HCT116 (cell line): ENCODE measurements around the gene INPP4A. TPM values are rescaled to one million over a fixed set of nuclear protein-coding genes. Genes with fewer than 3 reads are reported as not detected.

Experiments
- ATAC-seq: fragments of 200-7000 bp; cut with Tn5 transposase; 2 replicates; pipeline ENCODE4 v1.9.1; 2020; ENCODE audit warnings: mild to moderate bottlenecking, moderate library complexity
- BruUV-seq: library from RNA; stranded (reverse); fragments of 400-500 nt; replicated peaks from 2 replicates; lab custom pipeline; 2021; lab: Mats Ljungman, UMichigan
- CTCF ChIA-PET: fragments of 300-600 bp; sonication (Branson Sonifier 250); formaldehyde crosslinking; loops from one replicate; lab custom pipeline; 2021; ENCODE audit warnings: antibody characterized with exemption; lab: Charles Lee
- POLR2A ChIA-PET: fragments of 300-600, 350-600 bp; sonication (Branson Sonifier 250); formaldehyde crosslinking; loops from one replicate; lab custom pipeline; 2021; ENCODE audit warnings: antibody characterized with exemption; lab: Charles Lee
- RAD21 ChIA-PET, 2 experiments: fragments of 300-600 bp; sonication (Branson Sonifier 250); formaldehyde crosslinking; loops; one replicate each; lab custom pipeline; 2023; ENCODE audit warnings: low total read pairs in 2 of 2; ENCODE audit not compliant: uncharacterized antibody in 2 of 2, unreplicated experiment in 2 of 2, low non-redundant PET in 1 of 2; lab: Charles Lee
- DNase-seq: peaks from one replicate; pipeline ENCODE4 v3.0.0-alpha.2; 2010; ENCODE audit warnings: low read depth, low spot score
- H2AFZ ChIP-seq: fragments of 200-600 bp; shearing (Covaris generic), sonication (generic); 2 replicates; pipeline ENCODE4 v1.6.1; 2017; ENCODE audit warnings: low read depth, mixed run types, mixed read lengths, antibody characterized with exemption, low read length; ENCODE audit not compliant: poor library complexity, severe bottlenecking
- H3K27ac ChIP-seq: 2 replicates; pipeline ENCODE4 v1.5.1; 2012; ENCODE audit warnings: low read depth, low read length
- H3K27me3 ChIP-seq: fragments of 200-600 bp; sonication (generic); 2 replicates; pipeline ENCODE4 v1.6.1; 2016; ENCODE audit warnings: mixed run types, low read length, mixed read lengths; ENCODE audit not compliant: insufficient read depth
- H3K36me3 ChIP-seq, 2 experiments: fragments of 200-500 bp in 1 of 2; fragments of 200-600 bp in 1 of 2; sonication (Bioruptor generic) in 1 of 2; sonication (generic) in 1 of 2; 2 replicates each; pipeline versions ENCODE4 v1.5.1 to v1.6.1; 2014 to 2016; ENCODE audit warnings: low read length in 2 of 2, inconsistent platforms in 1 of 2, mixed read lengths in 1 of 2, mixed run types in 1 of 2; ENCODE audit not compliant: insufficient read depth in 2 of 2, control insufficient read depth in 1 of 2
- H3K4me1 ChIP-seq, 2 experiments: fragments of 200-600 bp in 1 of 2; sonication (generic) in 1 of 2; 2 replicates each; pipeline versions ENCODE4 v1.5.1 to v1.6.1; 2012 to 2017; ENCODE audit warnings: low read length in 2 of 2, inconsistent platforms in 1 of 2, mild to moderate bottlenecking in 1 of 2, mixed read lengths in 1 of 2, mixed run types in 1 of 2, moderate library complexity in 1 of 2; ENCODE audit not compliant: insufficient read depth in 2 of 2, control insufficient read depth in 1 of 2
- H3K4me2 ChIP-seq: fragments of 200-600 bp; sonication (generic); 2 replicates; pipeline ENCODE4 v1.6.1; 2017; ENCODE audit warnings: mixed run types, low read length, mixed read lengths
- H3K4me3 ChIP-seq, 2 experiments: fragments of 200-600 bp in 1 of 2; sonication (generic) in 1 of 2; replicated peaks in 1 of 2; 2 replicates each; pipeline ENCODE4 v1.5.1; 2011 to 2016; ENCODE audit warnings: low read length in 2 of 2, control low read depth in 1 of 2, low read depth in 1 of 2, mild to moderate bottlenecking in 1 of 2, mixed read lengths in 1 of 2, mixed run types in 1 of 2
- H3K79me2 ChIP-seq: fragments of 200-600 bp; sonication (generic); 2 replicates; pipeline ENCODE4 v1.6.1; 2017; ENCODE audit warnings: mild to moderate bottlenecking, mixed run types, low read length, moderate library complexity, mixed read lengths; ENCODE audit not compliant: insufficient read depth
- H3K9ac ChIP-seq: fragments of 200-600 bp; sonication (generic); 2 replicates; pipeline ENCODE4 v1.6.1; 2016; ENCODE audit warnings: low read length, mixed read lengths
- H3K9me2 ChIP-seq: fragments of 200-600 bp; sonication (generic), shearing (Covaris generic); 2 replicates; pipeline ENCODE4 v1.6.1; 2017; ENCODE audit warnings: mixed run types, mild to moderate bottlenecking, moderate library complexity; ENCODE audit not compliant: insufficient read depth
- H3K9me3 ChIP-seq, 2 experiments: fragments of 200-500 bp in 1 of 2; fragments of 200-600 bp in 1 of 2; sonication (Bioruptor generic) in 1 of 2; sonication (generic) in 1 of 2; 2 replicates each; pipeline ENCODE4 v1.6.1; 2014 to 2017; ENCODE audit warnings: low read length in 2 of 2, mixed read lengths in 2 of 2, inconsistent platforms in 1 of 2, low read depth in 1 of 2, mild to moderate bottlenecking in 1 of 2, mixed run types in 1 of 2, moderate library complexity in 1 of 2; ENCODE audit not compliant: control insufficient read depth in 1 of 2, insufficient read depth in 1 of 2
- H4K20me1 ChIP-seq: fragments of 200-600 bp; sonication (generic), shearing (Covaris generic); 2 replicates; pipeline ENCODE4 v1.6.1; 2017; ENCODE audit warnings: mixed run types, mild to moderate bottlenecking, moderate library complexity; ENCODE audit not compliant: insufficient read depth
- CEBPB ChIP-seq: IDR thresholded peaks from 2 replicates; pipeline ENCODE4 v1.6.1; 2012; ENCODE audit warnings: low read depth
- EZH2 ChIP-seq: fragments of 200-600 bp; sonication (generic); IDR thresholded peaks from 2 replicates; pipeline ENCODE4 v1.6.1; 2017; ENCODE audit warnings: antibody characterized with exemption, mixed run types
- EZH2phosphoT487 ChIP-seq: fragments of 200-600 bp; IDR thresholded peaks from 2 replicates; pipeline ENCODE4 v1.6.1; 2018; ENCODE audit warnings: antibody characterized with exemption, borderline replicate concordance
- FOSL1 ChIP-seq: IDR thresholded peaks from 2 replicates; pipeline ENCODE4 v1.6.1; 2012; ENCODE audit warnings: low read depth
- POLR2A ChIP-seq: IDR thresholded peaks from 2 replicates; pipeline ENCODE4 v1.7.0; 2011; ENCODE audit warnings: borderline replicate concordance; ENCODE audit not compliant: insufficient read depth, insufficient read length; ENCODE audit errors: extremely low read depth
- POLR2AphosphoS5 ChIP-seq: IDR thresholded peaks from 2 replicates; pipeline ENCODE4 v1.6.1; 2011; ENCODE audit warnings: mild to moderate bottlenecking, low read depth, low read length, moderate library complexity
- SIN3A ChIP-seq: IDR thresholded peaks from 2 replicates; pipeline ENCODE4 v1.6.1; 2012; ENCODE audit warnings: low read depth
- SP1 ChIP-seq: IDR thresholded peaks from 2 replicates; pipeline ENCODE4 v1.6.1; 2012; ENCODE audit warnings: low read depth
- SRF ChIP-seq: IDR thresholded peaks from 2 replicates; pipeline ENCODE4 v1.6.1; 2012; ENCODE audit warnings: low read depth
- YY1 ChIP-seq: IDR thresholded peaks from 2 replicates; pipeline ENCODE4 v1.6.1; 2011; ENCODE audit warnings: low read length, low read depth, moderate library complexity, mild to moderate bottlenecking; ENCODE audit not compliant: insufficient replicate concordance; ENCODE audit errors: extremely low read depth
- ZFX ChIP-seq: fragments of 450-650 bp; IDR thresholded peaks from 2 replicates; pipeline ENCODE4 v1.6.1; 2017
- ZNF274 ChIP-seq: fragments of 200-500 bp; sonication (Bioruptor generic); IDR thresholded peaks from 2 replicates; pipeline ENCODE4 v1.6.1; 2014; ENCODE audit warnings: mild to moderate bottlenecking, low read depth, low read length, inconsistent platforms
- intact Hi-C: fragments of 100-400 bp; cut with micrococcal nuclease; formaldehyde crosslinking; loops from 2 replicates; pipeline ENCODE4 v1.10.0; 2022
- total RNA-seq: library from RNA; stranded (reverse); gene quantifications from one replicate; pipeline ENCODE4 v1.2.1, GENCODE V29; 2021; ENCODE audit not compliant: unreplicated experiment
- TF ChIP-seq, protein P1 (sequence below): IDR thresholded peaks from 2 replicates; pipeline ENCODE4 v1.6.1; 2012
- TF ChIP-seq, protein P2 (sequence below), 3 experiments: fragments of 200-600 bp in 1 of 3; sonication (generic) in 1 of 3; IDR thresholded peaks in 2 of 3; conservative IDR thresholded peaks in 1 of 3; 2 replicates each; pipeline ENCODE4 v1.5.1; 2012 to 2017; ENCODE audit warnings: low read depth in 2 of 3, low read length in 2 of 3, antibody characterized with exemption in 1 of 3, borderline replicate concordance in 1 of 3, control low read depth in 1 of 3, mild to moderate bottlenecking in 1 of 3, mixed read lengths in 1 of 3, mixed run types in 1 of 3, moderate library complexity in 1 of 3; ENCODE audit not compliant: insufficient read depth in 1 of 3

INPP4A gene
- total RNA-seq, 1 experiment from 2014 or later: 18.5 TPM

DNA sequence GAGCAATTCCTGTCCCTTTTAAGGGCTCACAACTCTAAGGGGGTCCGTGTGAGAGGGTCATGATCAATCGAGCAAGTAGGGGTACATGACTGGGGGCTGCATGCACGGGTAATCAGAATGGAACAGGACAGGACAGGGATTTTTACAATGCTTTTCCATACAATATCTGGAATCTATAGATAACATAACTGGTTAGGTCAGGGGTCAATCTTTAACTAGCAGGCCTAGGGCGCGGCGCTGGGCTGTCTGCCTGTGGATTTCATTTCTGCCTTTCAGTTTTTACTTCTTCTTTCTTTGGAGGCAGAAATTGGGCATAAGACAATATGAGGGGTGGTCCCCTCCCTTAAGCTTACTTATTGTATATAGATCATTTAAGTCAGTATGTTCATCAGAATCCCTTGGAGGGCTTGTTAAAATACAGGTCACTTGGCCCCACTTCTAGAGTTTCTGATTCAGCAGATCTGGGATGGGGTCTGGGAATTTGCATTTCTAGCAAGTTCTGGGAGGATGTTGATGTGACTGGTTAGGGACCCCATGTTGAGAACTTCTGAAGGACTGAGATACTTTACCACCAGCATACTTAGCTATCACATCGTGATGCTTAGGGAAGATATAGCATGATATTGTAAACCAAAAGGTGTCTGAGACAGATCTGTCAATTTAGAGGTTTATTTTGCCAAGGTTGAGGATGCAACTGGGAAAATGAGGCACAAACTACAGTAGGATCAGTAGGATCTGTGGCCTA is 2.8 kb upstream of the INPP4A start:
- no peaks in the 10 kb centered on the region for H4K20me1 ChIP-seq
- TF ChIP-seq, protein P1, sequence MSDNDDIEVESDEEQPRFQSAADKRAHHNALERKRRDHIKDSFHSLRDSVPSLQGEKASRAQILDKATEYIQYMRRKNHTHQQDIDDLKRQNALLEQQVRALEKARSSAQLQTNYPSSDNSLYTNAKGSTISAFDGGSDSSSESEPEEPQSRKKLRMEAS: no peak
- TF ChIP-seq EZH2phosphoT487 (no peak), EZH2 (no peak), POLR2AphosphoS5 (no peak), ZNF274 (no peak), SP1 (no peak), SRF (no peak), FOSL1 (no peak), ZFX (no peak), POLR2A (no peak), SIN3A (no peak), CEBPB (no peak), YY1 (no peak)
- TF ChIP-seq, protein P2, sequence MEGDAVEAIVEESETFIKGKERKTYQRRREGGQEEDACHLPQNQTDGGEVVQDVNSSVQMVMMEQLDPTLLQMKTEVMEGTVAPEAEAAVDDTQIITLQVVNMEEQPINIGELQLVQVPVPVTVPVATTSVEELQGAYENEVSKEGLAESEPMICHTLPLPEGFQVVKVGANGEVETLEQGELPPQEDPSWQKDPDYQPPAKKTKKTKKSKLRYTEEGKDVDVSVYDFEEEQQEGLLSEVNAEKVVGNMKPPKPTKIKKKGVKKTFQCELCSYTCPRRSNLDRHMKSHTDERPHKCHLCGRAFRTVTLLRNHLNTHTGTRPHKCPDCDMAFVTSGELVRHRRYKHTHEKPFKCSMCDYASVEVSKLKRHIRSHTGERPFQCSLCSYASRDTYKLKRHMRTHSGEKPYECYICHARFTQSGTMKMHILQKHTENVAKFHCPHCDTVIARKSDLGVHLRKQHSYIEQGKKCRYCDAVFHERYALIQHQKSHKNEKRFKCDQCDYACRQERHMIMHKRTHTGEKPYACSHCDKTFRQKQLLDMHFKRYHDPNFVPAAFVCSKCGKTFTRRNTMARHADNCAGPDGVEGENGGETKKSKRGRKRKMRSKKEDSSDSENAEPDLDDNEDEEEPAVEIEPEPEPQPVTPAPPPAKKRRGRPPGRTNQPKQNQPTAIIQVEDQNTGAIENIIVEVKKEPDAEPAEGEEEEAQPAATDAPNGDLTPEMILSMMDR (IDR thresholded peaks at IDR 0.05 in 2 of 3, conservative IDR thresholded peaks at IDR 0.05 in 1 of 3; ENCODE audit: borderline replicate concordance in 1 of 3, insufficient read depth in 1 of 3, low read depth in 2 of 3, low read length in 2 of 3): no peak
- CTCF ChIA-PET: no interaction called here
- DNase-seq: no peak
- no peaks in the 10 kb centered on the region for H3K36me3 ChIP-seq
- H3K4me3 ChIP-seq: no peak overlapping the region
- peaks cover 5 to 17% of the 10 kb centered on the region in 2 experiments; a peak in 3 of 4 replicates for H3K4me1 ChIP-seq
- H3K27me3 ChIP-seq: no peaks in the 10 kb centered on the region
- RAD21 ChIA-PET: no interaction called here
- no peak overlapping the region for H2AFZ ChIP-seq
- BruUV-seq: no TSS peak
- H3K27ac ChIP-seq: no peak overlapping the region
- ATAC-seq: no peak
- intact Hi-C loops: no loop called here
- no peaks in the 10 kb centered on the region for H3K9me3 ChIP-seq
- POLR2A ChIA-PET: no interaction called here
- no peak overlapping the region for H3K9ac ChIP-seq
- no peaks in the 10 kb centered on the region for H3K9me2 ChIP-seq
- no peak overlapping the region for H3K4me2 ChIP-seq
- H3K79me2 ChIP-seq: peaks cover 17% of the 10 kb centered on the region
